Erythroblast (primary cell): ENCODE data around the gene FTSJ1.
"Not testable (repeated sequence)": the region's sequence is repeated elsewhere in the genome, so short reads cannot be mapped to it uniquely, and the experiment has no call there.

Source experiments
- GATA1 ChIP-seq: IDR thresholded peaks from 2 replicates; pipeline ENCODE4 v1.6.1; 2011; ENCODE audit warnings: low read depth, mild to moderate bottlenecking, control low read depth, low read length, moderate library complexity
- POLR2A ChIP-seq: IDR thresholded peaks from 2 replicates; pipeline ENCODE4 v1.6.1; 2011; ENCODE audit warnings: mild to moderate bottlenecking, low read length

DNA sequence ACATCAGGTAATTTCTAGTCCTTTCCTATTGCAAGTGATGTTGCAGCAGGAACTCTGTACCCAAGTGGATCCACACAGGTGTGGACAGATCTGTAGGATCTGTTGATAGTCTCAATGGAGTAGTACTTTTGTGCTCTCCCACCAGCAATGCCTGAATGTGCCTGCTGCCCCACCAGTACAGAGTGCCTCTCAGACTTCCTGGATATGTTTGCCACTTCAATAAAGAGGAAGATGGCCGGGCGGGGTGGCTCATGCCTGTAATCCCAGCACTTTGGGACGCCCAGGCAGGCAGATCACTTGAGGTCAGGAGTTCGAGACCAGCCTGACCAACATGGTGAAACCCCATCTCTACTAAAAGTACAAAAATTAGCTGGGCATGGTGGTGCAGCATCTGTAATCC, 43.5 kb downstream of the FTSJ1 start:
- not testable (repeated sequence) for TF ChIP-seq POLR2A, GATA1
